Upper lobe of right lung (tissue), 1 donor: ENCODE measurements around the gene DGKI. TPM values are rescaled to one million over a fixed set of nuclear protein-coding genes. Genes with fewer than 3 reads are reported as not detected.

Experiments used
- ATAC-seq: fragments of 200-7000 bp; cut with Tn5 transposase; one replicate; pipeline ENCODE4 v1.9.1; 2020; ENCODE audit warnings: mild to moderate bottlenecking, moderate library complexity
- DNase-seq: peaks from one replicate; pipeline ENCODE4 v3.0.0-alpha.2; 2020
- H3K27ac ChIP-seq: fragments of 200-600 bp; one replicate; pipeline ENCODE4 v1.8.0; 2022
- H3K27me3 ChIP-seq: fragments of 200-600 bp; one replicate; pipeline ENCODE4 v1.8.0; 2022; ENCODE audit warnings: mild to moderate bottlenecking
- H3K36me3 ChIP-seq: fragments of 200-600 bp; one replicate; pipeline ENCODE4 v1.8.0; 2022
- H3K4me1 ChIP-seq: fragments of 200-600 bp; one replicate; pipeline ENCODE4 v1.8.0; 2022
- H3K4me3 ChIP-seq: fragments of 200-600 bp; one replicate; pipeline ENCODE4 v1.8.0; 2022; ENCODE audit warnings: mild to moderate bottlenecking
- H3K9me3 ChIP-seq: fragments of 200-600 bp; one replicate; pipeline ENCODE4 v1.8.0; 2022
- CTCF ChIP-seq: fragments of 200-600 bp; IDR thresholded peaks from one replicate; pipeline ENCODE4 v1.8.0; 2022; ENCODE audit warnings: antibody characterized with exemption
- intact Hi-C: fragments of 100-400 bp; cut with DNase I; formaldehyde crosslinking; loops from one replicate; pipeline ENCODE4 v1.11.0; 2022
- total RNA-seq: library from RNA; stranded (reverse); fragmentation: NEBNext Ultra II Directional; extraction: Animal tissue kit (Norgen Biotek cat#: 25700); gene quantifications from one replicate; pipeline ENCODE4 v1.2.1, GENCODE V29; 2021
- donor health status: DM: no; HTN: yes; CAD: no; lungs with severe emphysema.

Gene DGKI
- total RNA-seq, 1 donor from 2014 or later = 0.67 TPM

- H3K36me3 ChIP-seq = no peaks in the 10 kb centered on the region
- no peak overlapping the region for H3K4me3 ChIP-seq
- no peak overlapping the region for H3K27ac ChIP-seq
- no peaks in the 10 kb centered on the region for H3K9me3 ChIP-seq
- ATAC-seq = no peak
- intact Hi-C loops = no loop called here
- TF ChIP-seq CTCF = no peak
- DNase-seq = no peak
- no peaks in the 10 kb centered on the region for H3K27me3 ChIP-seq
- no peaks in the 10 kb centered on the region for H3K4me1 ChIP-seq
Measured at GRCh38 chr7:137388916-137389315, 457.9 kb downstream of the DGKI start.

GRCh38 chr7:137386966-137387365 is 459.8 kb downstream of the DGKI start:
- no peaks in the 10 kb centered on the region for H3K9me3 ChIP-seq
- H3K27ac ChIP-seq = no peak overlapping the region
- H3K4me1 ChIP-seq = no peaks in the 10 kb centered on the region
- intact Hi-C loops = no loop called here
- no peak for TF ChIP-seq CTCF
- ATAC-seq (no peak), DNase-seq (no peak)
- H3K36me3 ChIP-seq = no peaks in the 10 kb centered on the region
- no peak overlapping the region for H3K4me3 ChIP-seq
- H3K27me3 ChIP-seq = no peaks in the 10 kb centered on the region

- no peak overlapping the region for H3K4me3 ChIP-seq
- DNase-seq (no peak), ATAC-seq (no peak)
- H3K36me3 ChIP-seq = no peaks in the 10 kb centered on the region
- no peaks in the 10 kb centered on the region for H3K4me1 ChIP-seq
- H3K27ac ChIP-seq = no peak overlapping the region
- intact Hi-C loops = no loop called here
- TF ChIP-seq CTCF = no peak
- peaks cover 11% of the 10 kb centered on the region for H3K9me3 ChIP-seq
- H3K27me3 ChIP-seq = no peaks in the 10 kb centered on the region
Measured at GRCh38 chr7:137381045-137381444, 465.7 kb downstream of the DGKI start.

- TF ChIP-seq CTCF = no peak
- DNase-seq = no peak
- no peak for ATAC-seq
- Histone ChIP-seq H3K9me3 (peaks cover 11% of the 10 kb centered on the region), H3K27me3 (no peaks in the 10 kb centered on the region), H3K36me3 (no peaks in the 10 kb centered on the region), H3K27ac (no peak overlapping the region), H3K4me3 (no peak overlapping the region), H3K4me1 (no peaks in the 10 kb centered on the region)
- intact Hi-C loops = no loop called here
Measured at GRCh38 chr7:137373507-137373906, 473.3 kb downstream of the DGKI start.

- no peaks in the 10 kb centered on the region for H3K9me3 ChIP-seq
- TF ChIP-seq CTCF = no peak
- no peak overlapping the region for H3K27ac ChIP-seq
- ATAC-seq (no peak), DNase-seq (no peak)
- no peaks in the 10 kb centered on the region for H3K4me1 ChIP-seq
- no peaks in the 10 kb centered on the region for H3K27me3 ChIP-seq
- intact Hi-C loops = no loop called here
- no peaks in the 10 kb centered on the region for H3K36me3 ChIP-seq
- no peak overlapping the region for H3K4me3 ChIP-seq
Measured at GRCh38 chr7:137371616-137372015, 475.2 kb downstream of the DGKI start.

- intact Hi-C loops = no loop called here
- no peak overlapping the region for H3K4me3 ChIP-seq
- H3K27ac ChIP-seq = no peak overlapping the region
- H3K9me3 ChIP-seq = no peaks in the 10 kb centered on the region
- TF ChIP-seq CTCF = no peak
- no peak for DNase-seq
- no peaks in the 10 kb centered on the region for H3K36me3 ChIP-seq
- no peak for ATAC-seq
- H3K4me1 ChIP-seq = no peaks in the 10 kb centered on the region
- no peaks in the 10 kb centered on the region for H3K27me3 ChIP-seq
Measured at GRCh38 chr7:137366995-137367394, 479.8 kb downstream of the DGKI start.
